GM12878 (cell line): Measurements from ENCODE around the gene CCHCR1. TPM values are rescaled to one million over a fixed set of nuclear protein-coding genes. Genes with fewer than 3 reads are reported as not detected.

Experiments used
- ATAC-seq: fragments of 200-7000 bp; cut with Tn5 transposase; 3 replicates; pipeline ENCODE4 v1.9.1; 2020; ENCODE audit warnings: mild to moderate bottlenecking, moderate library complexity
- BruUV-seq: library from RNA; stranded (reverse); fragments of 400-500 nt; replicated peaks from 2 replicates; lab custom pipeline; 2021; lab: Mats Ljungman, UMichigan
- CTCF ChIA-PET: fragments of 300-600 bp; sonication (Branson Sonifier 250); formaldehyde crosslinking; extraction: SDS; loops from one replicate; lab custom pipeline; 2021; ENCODE audit warnings: inconsistent platforms; lab: Yijun Ruan, JAX
- POLR2A ChIA-PET: fragments of 350-600 bp; formaldehyde crosslinking; extraction: SDS; loops from one replicate; lab custom pipeline; 2021; ENCODE audit warnings: inconsistent platforms; lab: Charles Lee
- RAD21 ChIA-PET: fragments of 300-600 bp; sonication (Branson Sonifier 250); formaldehyde crosslinking; loops from one replicate; lab custom pipeline; 2023; ENCODE audit warnings: antibody characterized with exemption; ENCODE audit not compliant: unreplicated experiment; lab: Charles Lee
- SMC1A ChIA-PET: fragments of 300-600 bp; sonication (Branson Sonifier 250); formaldehyde crosslinking; loops from one replicate; lab custom pipeline; 2023; ENCODE audit not compliant: unreplicated experiment, uncharacterized antibody; lab: Charles Lee
- DNase-seq: peaks from one replicate; pipeline ENCODE4 v3.0.0-alpha.2; 2011; ENCODE audit warnings: low read depth, low spot score
- FAIRE-seq: peaks from 3 replicates; lab custom pipeline; 2011; peaks lifted over from hg19 to GRCh38; lab: Jason Lieb, UNC
- H2AFZ ChIP-seq: 2 replicates; pipeline ENCODE4 v1.6.0; 2011; ENCODE audit warnings: low read depth, low read length, control low read depth; ENCODE audit not compliant: control insufficient read depth
- H3K27ac ChIP-seq: 2 replicates; pipeline ENCODE4 v1.5.1; 2011; ENCODE audit warnings: control low read depth; ENCODE audit not compliant: control insufficient read depth, insufficient read depth
- H3K27me3 ChIP-seq, 2 experiments: replicated peaks in 1 of 2; 2 replicates each; pipeline versions ENCODE4 v1.6.0 to v1.6.1; 2011; ENCODE audit warnings: low read length in 1 of 2; ENCODE audit not compliant: control insufficient read depth in 2 of 2, insufficient read depth in 2 of 2
- H3K36me3 ChIP-seq, 2 experiments: 2 replicates each; pipeline ENCODE4 v1.5.1; 2011; ENCODE audit warnings: low read length in 1 of 2; ENCODE audit not compliant: control insufficient read depth in 2 of 2, insufficient read depth in 2 of 2
- H3K4me1 ChIP-seq: 2 replicates; pipeline ENCODE4 v1.6.1; 2011; ENCODE audit warnings: mild to moderate bottlenecking, low read length, moderate library complexity, mixed read lengths; ENCODE audit not compliant: control insufficient read depth, insufficient read depth
- H3K4me2 ChIP-seq: 2 replicates; pipeline ENCODE4 v1.6.0; 2011; ENCODE audit warnings: control low read depth; ENCODE audit not compliant: control insufficient read depth, insufficient read depth
- H3K4me3 ChIP-seq: fragments of 200-600 bp; sonication (generic); 2 replicates; pipeline ENCODE4 v1.5.1; 2016
- H3K79me2 ChIP-seq: 2 replicates; pipeline ENCODE4 v1.6.0; 2011; ENCODE audit warnings: low read length; ENCODE audit not compliant: control insufficient read depth, insufficient read depth
- H3K9ac ChIP-seq: 2 replicates; pipeline ENCODE4 v1.8.0; 2011; ENCODE audit warnings: low read length, control low read depth, mixed read lengths; ENCODE audit not compliant: control insufficient read depth, insufficient read depth
- H3K9me3 ChIP-seq: replicated peaks from 3 replicates; pipeline ENCODE4 v1.5.1; 2011; ENCODE audit warnings: mild to moderate bottlenecking, low read length; ENCODE audit not compliant: control insufficient read depth, insufficient read depth
- H4K20me1 ChIP-seq: 2 replicates; pipeline ENCODE4 v1.6.0; 2011; ENCODE audit not compliant: control insufficient read depth, insufficient read depth
- BCL3 ChIP-seq: IDR thresholded peaks from 2 replicates; pipeline ENCODE4 v1.6.1; 2011; ENCODE audit warnings: borderline replicate concordance, low read depth, mild to moderate bottlenecking, moderate library complexity, low read length; ENCODE audit not compliant: insufficient read depth, poor library complexity, severe bottlenecking
- FOS ChIP-seq: IDR thresholded peaks from 3 replicates; pipeline ENCODE4 v1.6.1; 2011; ENCODE audit warnings: borderline replicate concordance; ENCODE audit not compliant: insufficient read length; ENCODE audit errors: extremely low read depth
- NFXL1 ChIP-seq: fragments of 450-650 bp; IDR thresholded peaks from 2 replicates; pipeline ENCODE4 v1.6.1; 2017; ENCODE audit warnings: antibody characterized with exemption, mild to moderate bottlenecking, borderline replicate concordance
- WRNIP1 ChIP-seq: IDR thresholded peaks from 2 replicates; pipeline ENCODE4 v1.6.1; 2011; ENCODE audit warnings: low read depth, low read length, improper control_type of control experiment, borderline replicate concordance
- WGBS: methylation state at CpG from one replicate; pipeline ENCODE4 v1.1.6; 2016; ENCODE audit warnings: low lambda C conversion rate; ENCODE audit not compliant: insufficient replicate concordance, insufficient coverage; ENCODE audit errors: missing lambda C conversion rate; 5-methylcytosine and 5-hydroxymethylcytosine counted together
- in situ Hi-C: fragments of 300-500 bp; cut with MboI; formaldehyde crosslinking; loops from 9 replicates; pipeline ENCODE4 v1.14.3; 2018; ENCODE audit warnings: mixed read lengths
- intact Hi-C: fragments of 100-400 bp; cut with micrococcal nuclease; formaldehyde crosslinking; loops from one replicate; pipeline ENCODE4 v1.14.2; 2022; ENCODE audit not compliant: unreplicated experiment
- polyA plus RNA-seq, 11 experiments: library from polyadenylated mRNA; depleted of rRNA in 4 of 11; unstranded in 6 of 11; stranded (reverse) in 5 of 11; fragments of >200 nt; fragmentation: Nextera tagmentation in 4 of 11; fragmentation: Illumina TruSeq in 1 of 11; extraction: Ambion mirVana in 4 of 11; extraction: Trizol in 1 of 11; gene quantifications; 1 replicate in 1 of 11; 2 replicates in 10 of 11; pipeline versions ENCODE4 v1.2.1 to v1.2.3, GENCODE V29; 2011 to 2016; ENCODE audit warnings: inconsistent platforms in 2 of 11, missing spikeins in 2 of 11, low read depth in 1 of 11
- total RNA-seq, 4 experiments: library from RNA; depleted of rRNA in 3 of 4; stranded (reverse); fragments of >200 nt in 3 of 4; fragmentation: Illumina TruSeq in 1 of 4; extraction: Trizol in 1 of 4; gene quantifications; 2 replicates each; pipeline versions ENCODE4 v1.2.1 to v1.2.3, GENCODE V29; 2013 to 2021
- TF ChIP-seq, protein P1 (sequence below): fragments of 150-350 bp; IDR thresholded peaks from 2 replicates; pipeline ENCODE4 v1.6.1; 2016; ENCODE audit warnings: low read depth, low read length

Gene CCHCR1
- total and polyA plus RNA-seq, 10 of the 15 experiments (the other 5 are each of a cell fraction or from before 2014, with no cell fraction given): 1.0 to 35.2 (median 24.7) TPM

- ChIA-PET CTCF (interaction anchor here (1.5 to 22.9 kb wide), 3 partner anchors 45 to 274 kb away, joined by 3 to 326 read pairs (median 21); no protein-coding TSS in a partner anchor), POLR2A (no interaction called here), RAD21 (interaction anchor here (1.3 kb wide), 1 partner anchor 72 kb away, joined by 4 read pairs; no protein-coding TSS in a partner anchor), SMC1A (interaction anchor here (0.8 to 3.3 kb wide), 3 partner anchors 16 to 84 kb away, joined by 3 to 16 read pairs (median 5); no protein-coding TSS in a partner anchor)
- Histone ChIP-seq H3K4me2 (no peak overlapping the region), H3K27ac (no peak overlapping the region), H3K4me1 (no peaks in the 10 kb centered on the region; the same call in 1 of the 2 replicates), H2AFZ (no peak overlapping the region), H3K79me2 (no peaks in the 10 kb centered on the region), H3K36me3 (no peaks in the 10 kb centered on the region), H4K20me1 (no peaks in the 10 kb centered on the region), H3K27me3 (no peaks in the 10 kb centered on the region; a peak in 1 of 4 replicates), H3K4me3 (no peak overlapping the region), H3K9ac (no peak overlapping the region), H3K9me3 (no peaks in the 10 kb centered on the region; the same call in 2 of the 3 replicates)
- intact Hi-C loops: no loop called here
- ATAC-seq (no peak), FAIRE-seq (no peak), DNase-seq (no peak)
- TF ChIP-seq FOS (no peak), WRNIP1 (no peak), BCL3 (no peak), NFXL1 (no peak)
- TF ChIP-seq, protein P1, sequence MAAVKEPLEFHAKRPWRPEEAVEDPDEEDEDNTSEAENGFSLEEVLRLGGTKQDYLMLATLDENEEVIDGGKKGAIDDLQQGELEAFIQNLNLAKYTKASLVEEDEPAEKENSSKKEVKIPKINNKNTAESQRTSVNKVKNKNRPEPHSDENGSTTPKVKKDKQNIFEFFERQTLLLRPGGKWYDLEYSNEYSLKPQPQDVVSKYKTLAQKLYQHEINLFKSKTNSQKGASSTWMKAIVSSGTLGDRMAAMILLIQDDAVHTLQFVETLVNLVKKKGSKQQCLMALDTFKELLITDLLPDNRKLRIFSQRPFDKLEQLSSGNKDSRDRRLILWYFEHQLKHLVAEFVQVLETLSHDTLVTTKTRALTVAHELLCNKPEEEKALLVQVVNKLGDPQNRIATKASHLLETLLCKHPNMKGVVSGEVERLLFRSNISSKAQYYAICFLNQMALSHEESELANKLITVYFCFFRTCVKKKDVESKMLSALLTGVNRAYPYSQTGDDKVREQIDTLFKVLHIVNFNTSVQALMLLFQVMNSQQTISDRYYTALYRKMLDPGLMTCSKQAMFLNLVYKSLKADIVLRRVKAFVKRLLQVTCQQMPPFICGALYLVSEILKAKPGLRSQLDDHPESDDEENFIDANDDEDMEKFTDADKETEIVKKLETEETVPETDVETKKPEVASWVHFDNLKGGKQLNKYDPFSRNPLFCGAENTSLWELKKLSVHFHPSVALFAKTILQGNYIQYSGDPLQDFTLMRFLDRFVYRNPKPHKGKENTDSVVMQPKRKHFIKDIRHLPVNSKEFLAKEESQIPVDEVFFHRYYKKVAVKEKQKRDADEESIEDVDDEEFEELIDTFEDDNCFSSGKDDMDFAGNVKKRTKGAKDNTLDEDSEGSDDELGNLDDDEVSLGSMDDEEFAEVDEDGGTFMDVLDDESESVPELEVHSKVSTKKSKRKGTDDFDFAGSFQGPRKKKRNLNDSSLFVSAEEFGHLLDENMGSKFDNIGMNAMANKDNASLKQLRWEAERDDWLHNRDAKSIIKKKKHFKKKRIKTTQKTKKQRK: no peak
- BruUV-seq: no TSS peak
- WGBS: 66% methylated on average over 3 of the region's 3 CpGs
- in situ Hi-C loops: no loop called here
Measured at GRCh38 chr6:31131595-31131994, 26.0 kb downstream of the CCHCR1 start.
